Chondrocyte (in vitro differentiated cells): ENCODE measurements around the gene POLD2. TPM values are rescaled to one million over a fixed set of nuclear protein-coding genes. Genes with fewer than 3 reads are reported as not detected.

Source experiments
- DNase-seq: peaks from one replicate; pipeline ENCODE4 v3.0.0; 2021; ENCODE audit warnings: mixed read lengths, low spot score
- H3K27ac Mint-ChIP-seq: one replicate; pipeline ENCODE4 v1.8.0; 2021; ENCODE audit warnings: mild to moderate bottlenecking, moderate library complexity, mixed read lengths; ENCODE audit not compliant: unreplicated experiment
- H3K27me3 Mint-ChIP-seq: 2 replicates; pipeline ENCODE4 v1.8.0; 2021; ENCODE audit warnings: low read depth, mixed read lengths
- H3K36me3 Mint-ChIP-seq: 2 replicates; pipeline ENCODE4 v1.8.0; 2021; ENCODE audit warnings: low read depth, mixed read lengths
- H3K4me1 Mint-ChIP-seq: 2 replicates; pipeline ENCODE4 v1.8.0; 2021; ENCODE audit warnings: low read depth, mild to moderate bottlenecking, mixed read lengths
- H3K4me3 Mint-ChIP-seq: one replicate; pipeline ENCODE4 v1.8.0; 2021; ENCODE audit warnings: mild to moderate bottlenecking, moderate library complexity, mixed read lengths; ENCODE audit not compliant: unreplicated experiment
- H3K9me3 Mint-ChIP-seq: 2 replicates; pipeline ENCODE4 v1.8.0; 2021; ENCODE audit warnings: low read depth, mixed read lengths
- total RNA-seq: library from RNA; stranded (reverse); gene quantifications from 3 replicates; pipeline ENCODE4 v1.2.1, GENCODE V29; 2021
- TF ChIP-seq, protein P1 (sequence below): fragments of 200-600 bp; sonication (generic); IDR thresholded peaks from 2 replicates; pipeline ENCODE4 v1.5.0; 2021; ENCODE audit warnings: antibody characterized with exemption, mild to moderate bottlenecking, moderate library complexity

POLD2 gene
- total RNA-seq, 1 donor from 2014 or later, result 49.2 TPM

GRCh38 chr7:44101303-44101965 is 21.9 kb downstream of the POLD2 start:
- no peaks in the 10 kb centered on the region for H3K27me3 Mint-ChIP-seq
- peaks cover 3% of the 10 kb centered on the region for H3K36me3 Mint-ChIP-seq
- no peak overlapping the region for H3K4me3 Mint-ChIP-seq
- H3K9me3 Mint-ChIP-seq, result no peaks in the 10 kb centered on the region
- no peak for DNase-seq
- TF ChIP-seq, protein P1, sequence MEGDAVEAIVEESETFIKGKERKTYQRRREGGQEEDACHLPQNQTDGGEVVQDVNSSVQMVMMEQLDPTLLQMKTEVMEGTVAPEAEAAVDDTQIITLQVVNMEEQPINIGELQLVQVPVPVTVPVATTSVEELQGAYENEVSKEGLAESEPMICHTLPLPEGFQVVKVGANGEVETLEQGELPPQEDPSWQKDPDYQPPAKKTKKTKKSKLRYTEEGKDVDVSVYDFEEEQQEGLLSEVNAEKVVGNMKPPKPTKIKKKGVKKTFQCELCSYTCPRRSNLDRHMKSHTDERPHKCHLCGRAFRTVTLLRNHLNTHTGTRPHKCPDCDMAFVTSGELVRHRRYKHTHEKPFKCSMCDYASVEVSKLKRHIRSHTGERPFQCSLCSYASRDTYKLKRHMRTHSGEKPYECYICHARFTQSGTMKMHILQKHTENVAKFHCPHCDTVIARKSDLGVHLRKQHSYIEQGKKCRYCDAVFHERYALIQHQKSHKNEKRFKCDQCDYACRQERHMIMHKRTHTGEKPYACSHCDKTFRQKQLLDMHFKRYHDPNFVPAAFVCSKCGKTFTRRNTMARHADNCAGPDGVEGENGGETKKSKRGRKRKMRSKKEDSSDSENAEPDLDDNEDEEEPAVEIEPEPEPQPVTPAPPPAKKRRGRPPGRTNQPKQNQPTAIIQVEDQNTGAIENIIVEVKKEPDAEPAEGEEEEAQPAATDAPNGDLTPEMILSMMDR, result no peak
- peaks cover 69% of the 10 kb centered on the region for H3K4me1 Mint-ChIP-seq
- peak overlapping the region; percentile 99 for H3K27ac Mint-ChIP-seq

GRCh38 chr7:44100458-44101302 is 22.7 kb downstream of the POLD2 start:
- Mint-ChIP-seq H3K4me1 (peaks cover 63% of the 10 kb centered on the region), H3K27me3 (no peaks in the 10 kb centered on the region), H3K36me3 (no peaks in the 10 kb centered on the region), H3K9me3 (no peaks in the 10 kb centered on the region), H3K27ac (peak overlapping the region; percentile 99), H3K4me3 (no peak overlapping the region)
- TF ChIP-seq, protein P1, result peak; percentile 8
- DNase-seq, result no peak

DNA sequence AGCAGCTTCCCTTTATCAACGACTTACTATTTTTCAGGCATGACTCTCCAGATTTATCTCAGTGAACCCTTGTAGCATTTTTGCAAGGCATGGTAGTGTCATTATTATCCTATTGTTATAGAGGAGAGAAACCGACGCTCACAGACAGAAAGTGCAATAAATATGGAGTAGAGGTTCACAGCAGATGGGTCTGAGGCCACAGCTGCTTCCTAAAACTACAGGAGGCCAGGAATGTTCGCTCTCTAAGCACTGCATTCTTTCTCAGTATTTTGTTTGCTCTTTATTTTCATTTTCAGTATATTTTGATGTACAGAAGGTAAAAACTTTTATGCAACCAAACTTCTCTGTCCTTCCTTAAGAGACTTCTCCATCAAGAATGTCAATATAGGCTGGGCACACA is 23.7 kb downstream of the POLD2 start:
- TF ChIP-seq, protein P1, result no peak
- Mint-ChIP-seq H3K36me3 (no peaks in the 10 kb centered on the region), H3K9me3 (no peaks in the 10 kb centered on the region), H3K27ac (peak overlapping the region; percentile 99), H3K4me1 (peaks cover 66% of the 10 kb centered on the region), H3K27me3 (no peaks in the 10 kb centered on the region), H3K4me3 (no peak overlapping the region)
- DNase-seq, result no peak

DNA sequence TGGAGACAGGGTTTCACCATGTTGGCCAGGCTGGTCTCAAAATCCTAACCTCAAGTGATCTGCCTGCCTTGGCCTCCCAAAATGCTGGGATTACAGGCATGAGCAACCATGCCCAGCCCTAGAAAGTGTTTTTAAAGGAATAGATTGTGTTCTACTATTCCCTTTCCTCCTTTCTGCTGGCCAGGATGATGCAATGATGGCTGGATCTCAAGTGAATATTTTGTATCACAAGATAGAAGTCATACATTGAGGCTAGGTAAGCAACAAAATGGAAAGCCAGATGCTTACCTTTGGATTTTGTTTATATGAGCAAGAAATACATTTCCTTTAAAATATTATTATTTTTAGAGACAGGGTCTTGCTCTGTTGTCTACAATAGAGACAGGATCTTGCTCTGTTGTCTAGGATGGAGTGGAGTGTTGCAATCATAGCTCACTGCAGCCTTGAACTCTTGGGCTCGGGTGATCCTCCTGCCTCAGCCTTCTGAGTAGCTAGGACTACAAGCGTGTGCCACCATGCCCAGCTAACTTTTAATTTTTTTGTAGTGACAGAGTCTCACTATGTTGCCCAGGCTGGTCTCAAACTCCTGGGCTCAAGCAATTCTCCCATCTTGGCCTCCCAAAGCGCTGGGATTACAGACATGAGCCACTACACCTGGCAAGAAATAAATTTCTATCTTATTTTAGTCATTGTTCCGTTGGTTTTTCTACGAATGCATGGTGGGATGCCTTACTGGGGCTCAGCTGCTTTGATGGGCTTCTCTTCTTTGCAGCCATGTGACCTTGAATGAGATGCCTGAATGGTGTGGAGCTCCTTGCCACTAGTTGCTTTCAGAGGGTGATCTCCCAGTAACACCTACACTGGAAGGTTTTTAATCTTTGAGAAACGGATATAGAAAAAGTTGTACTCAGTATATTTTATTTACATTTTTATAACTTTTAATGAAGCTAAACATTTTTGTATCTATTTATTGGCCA is 25.0 kb downstream of the POLD2 start:
- Mint-ChIP-seq H3K27ac (no peak overlapping the region), H3K27me3 (no peaks in the 10 kb centered on the region), H3K4me3 (no peak overlapping the region), H3K36me3 (no peaks in the 10 kb centered on the region), H3K4me1 (peaks cover 69% of the 10 kb centered on the region), H3K9me3 (peaks cover 1% of the 10 kb centered on the region)
- no peak for DNase-seq
- TF ChIP-seq, protein P1, result no peak
